Kasumi-1 (cell line): ENCODE measurements around the gene BIN2.

Experiments used
- DNase-seq, 2 experiments: peaks; one replicate each; lab custom pipeline; 2025; lab: John Stamatoyannopoulos, UW

BIN2 gene

DNA sequence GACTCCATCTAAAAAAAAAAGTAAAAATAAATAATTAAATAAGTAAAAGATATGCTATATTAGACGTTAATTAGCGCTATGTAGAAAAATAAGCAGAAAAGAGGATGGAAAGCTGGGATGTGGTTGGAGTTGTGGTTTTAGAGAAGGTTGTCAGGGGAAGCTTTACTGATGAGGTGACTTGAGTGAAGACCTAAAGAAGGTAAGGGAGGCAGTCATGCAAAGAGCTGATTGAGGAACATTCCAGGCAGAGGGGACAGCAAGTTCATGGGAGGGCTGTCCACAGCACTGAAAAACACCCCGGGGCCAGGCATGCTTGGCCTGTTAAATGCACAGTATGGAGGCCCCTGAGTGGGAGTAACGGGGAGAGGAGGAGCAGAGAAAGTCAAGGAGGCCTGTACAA, 69.4 kb downstream of the BIN2 start:
- DNase-seq: no peak

DNA sequence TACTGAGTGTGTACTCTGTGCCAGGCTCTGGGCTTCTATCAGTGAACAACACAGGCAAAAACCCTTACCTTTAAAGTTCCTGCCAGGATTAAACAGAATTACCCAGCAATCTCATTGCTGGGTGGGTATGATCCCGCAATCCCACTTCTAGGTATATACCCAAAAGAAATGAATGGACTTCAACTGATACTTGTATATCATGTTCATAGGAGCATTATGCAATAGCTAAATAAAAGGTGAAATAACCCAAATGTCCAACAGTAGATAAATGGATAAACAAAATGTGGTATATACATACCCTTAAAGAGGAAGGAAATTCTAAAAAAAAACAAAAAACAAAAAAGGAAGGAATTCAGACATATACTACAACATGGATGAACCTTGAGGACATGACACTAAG, 70.7 kb downstream of the BIN2 start:
- DNase-seq: no peak

GRCh38 chr12:51247523-51248206, 76.3 kb downstream of the BIN2 start:
- DNase-seq: no peak

DNA sequence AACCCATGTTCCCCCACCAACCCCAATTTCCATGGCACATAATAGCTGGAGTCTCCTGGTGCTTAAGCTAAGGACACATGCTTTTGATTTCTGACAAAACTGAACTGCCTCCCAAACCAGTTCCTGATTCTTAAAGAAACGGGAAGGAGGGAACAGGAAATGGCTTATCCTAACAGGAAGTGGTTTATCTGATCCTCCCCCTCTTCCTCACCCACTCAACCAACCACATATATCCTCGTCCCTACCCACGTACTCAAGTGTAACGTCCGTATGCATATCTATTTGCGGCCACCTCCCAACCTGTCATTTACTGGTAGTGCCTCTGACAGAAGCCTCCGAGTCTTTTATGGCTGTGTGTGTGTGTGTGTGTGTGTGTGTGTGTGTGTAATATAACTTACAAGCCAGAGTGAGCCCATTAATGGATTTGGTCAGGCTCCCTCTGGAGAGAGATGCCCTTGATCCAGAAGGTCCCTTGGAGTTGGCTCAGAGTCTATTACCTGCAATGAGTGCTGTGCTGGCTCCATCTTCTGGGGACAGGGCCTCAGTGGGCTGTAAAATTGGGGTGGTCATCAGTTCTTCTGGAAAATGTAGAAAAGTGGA, 77.6 kb downstream of the BIN2 start:
- peak; percentile 94 for DNase-seq

DNA sequence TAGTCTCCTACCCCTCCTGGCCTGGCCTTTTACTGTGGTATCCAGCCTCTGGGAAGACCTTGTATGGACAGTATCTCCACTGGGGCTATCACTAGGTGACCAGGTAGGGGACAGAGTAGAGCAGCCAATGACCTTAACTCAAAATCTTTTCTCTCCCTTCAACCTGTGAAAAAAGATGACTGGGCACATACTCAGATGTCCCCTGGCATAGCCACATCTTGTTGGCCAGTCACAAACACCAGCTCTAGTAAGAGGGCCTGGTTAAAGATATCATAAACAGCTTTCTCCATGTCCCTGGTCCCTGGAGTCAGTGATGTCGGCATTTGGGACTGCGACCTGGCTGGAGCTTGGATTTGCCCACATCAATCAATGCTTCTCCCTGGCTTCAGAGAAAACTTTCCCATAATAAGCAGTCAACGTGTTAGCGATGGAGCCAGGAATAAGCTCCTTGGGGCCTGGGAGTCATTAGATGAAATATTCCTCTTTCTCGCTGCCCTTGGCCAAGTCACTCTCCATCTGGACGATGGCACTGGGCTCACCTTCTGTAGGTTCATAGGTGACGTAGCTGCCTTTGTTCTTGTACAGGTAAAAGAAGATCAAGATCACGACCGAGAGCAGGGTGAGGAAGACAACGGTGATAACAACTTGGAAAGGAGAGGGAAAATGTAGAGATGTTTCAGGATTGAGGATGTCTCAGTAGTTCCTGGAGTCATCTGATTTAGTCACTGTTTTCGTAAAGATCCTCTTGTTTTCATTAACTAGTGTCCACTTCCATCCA, 78.3 kb downstream of the BIN2 start:
- no peak for DNase-seq

DNA sequence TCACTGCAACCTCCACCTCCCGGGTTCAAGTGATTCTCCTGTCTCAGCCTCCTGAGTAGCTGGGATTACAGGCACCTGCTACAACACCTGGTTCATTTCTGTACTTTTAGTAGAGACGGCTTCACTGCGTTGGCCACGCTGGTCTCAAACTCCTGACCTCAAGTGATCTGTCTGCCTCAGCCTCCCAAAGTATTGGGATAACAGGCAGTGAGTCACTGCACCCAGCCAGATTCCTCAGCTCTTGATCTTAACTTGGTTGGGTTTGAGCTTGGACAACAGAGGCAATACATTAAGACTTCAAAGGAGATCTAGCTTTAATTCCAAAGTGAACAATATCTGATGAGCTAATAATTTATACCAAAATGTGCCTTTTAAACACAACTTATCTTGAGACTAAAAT, 79.7 kb downstream of the BIN2 start:
- DNase-seq: no peak

DNA sequence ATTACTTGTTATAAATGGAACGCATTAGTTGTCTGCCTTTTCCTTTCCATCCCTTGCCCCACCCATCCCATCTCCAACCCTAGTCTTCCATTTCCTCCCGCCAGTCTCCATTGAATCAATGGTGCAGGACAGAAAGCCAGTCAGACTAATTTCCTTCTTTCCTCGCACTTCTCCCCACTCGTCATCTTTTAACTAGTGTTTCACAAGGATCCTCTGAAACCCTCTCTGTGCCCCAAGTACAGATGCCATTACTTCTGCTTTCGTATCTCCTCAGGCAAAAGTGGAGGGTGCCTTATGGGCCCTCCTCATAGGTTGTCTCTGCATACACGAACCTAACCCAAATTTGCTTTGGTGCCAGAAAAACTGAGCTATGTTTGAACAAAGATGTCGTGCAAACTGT, 81.1 kb downstream of the BIN2 start:
- DNase-seq: peak; percentile 54 to 67

- peak; percentile 51 to 55 for DNase-seq
These were observed 81.9 kb downstream of the BIN2 start for GRCh38 chr12:51242120-51242519.

DNA sequence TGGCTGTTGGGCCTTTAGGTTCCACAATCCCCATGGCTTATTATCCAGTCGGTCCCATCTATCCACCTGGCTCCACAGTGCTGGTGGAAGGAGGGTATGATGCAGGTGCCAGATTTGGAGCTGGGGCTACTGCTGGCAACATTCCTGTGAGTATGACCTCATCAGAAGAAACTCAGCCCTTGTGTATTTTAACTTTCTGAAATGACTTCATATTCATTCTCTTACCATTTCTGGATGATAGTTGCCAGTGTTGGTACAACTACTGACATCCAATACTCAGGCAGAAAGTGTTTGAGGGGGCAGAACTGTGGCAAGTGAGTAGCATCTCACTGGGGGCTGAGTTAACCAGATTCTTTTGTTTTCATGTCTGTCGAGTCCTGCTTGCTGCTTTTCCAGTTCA, 83.0 kb downstream of the BIN2 start:
- no peak for DNase-seq

DNA sequence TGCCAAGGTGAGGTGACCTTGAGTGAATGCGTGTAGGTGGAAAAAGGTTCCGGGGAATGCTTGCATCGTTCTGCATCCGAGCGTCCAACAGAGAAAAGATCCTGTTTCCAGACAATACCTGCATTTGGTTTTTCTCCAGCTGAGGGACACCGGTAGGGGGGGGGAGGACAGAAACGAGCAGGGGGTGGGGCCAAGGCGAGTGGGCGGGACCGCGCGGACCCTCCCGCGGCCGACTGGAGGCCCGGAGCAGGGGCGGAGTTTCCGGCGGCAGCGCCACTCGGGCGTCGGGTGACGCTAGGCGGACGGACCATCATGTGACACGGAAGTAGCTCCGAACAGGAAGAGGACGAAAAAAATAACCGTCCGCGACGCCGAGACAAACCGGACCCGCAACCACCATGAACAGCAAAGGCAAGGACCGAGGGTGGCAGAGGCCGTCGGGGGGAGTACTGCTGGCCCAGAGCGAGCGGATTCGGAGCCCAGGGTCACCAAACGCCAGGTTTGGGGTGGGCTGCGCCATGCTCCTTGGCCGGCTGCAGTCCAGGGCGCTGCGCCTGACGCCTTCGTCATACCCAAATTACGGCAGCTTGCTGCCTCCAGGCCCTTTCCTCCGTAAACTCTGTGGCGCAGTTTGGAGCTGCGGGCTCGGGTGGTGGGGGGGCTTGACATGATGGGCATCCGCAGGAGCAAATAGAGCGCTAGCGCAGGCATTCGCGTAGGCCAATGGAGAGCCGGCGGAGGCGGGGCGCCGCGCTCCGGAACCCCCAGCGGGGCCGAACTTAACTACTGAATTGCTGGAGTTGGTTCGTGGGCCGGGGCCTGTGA, 85.3 kb downstream of the BIN2 start, which contains the start of gene DAZAP2:
Gene DAZAP2 (plus strand): TSS at position 317 of the 825 bp plus-strand sequence. CDS start 82 bp downstream, at position 399.
- peak; percentile 90 for DNase-seq

DNA sequence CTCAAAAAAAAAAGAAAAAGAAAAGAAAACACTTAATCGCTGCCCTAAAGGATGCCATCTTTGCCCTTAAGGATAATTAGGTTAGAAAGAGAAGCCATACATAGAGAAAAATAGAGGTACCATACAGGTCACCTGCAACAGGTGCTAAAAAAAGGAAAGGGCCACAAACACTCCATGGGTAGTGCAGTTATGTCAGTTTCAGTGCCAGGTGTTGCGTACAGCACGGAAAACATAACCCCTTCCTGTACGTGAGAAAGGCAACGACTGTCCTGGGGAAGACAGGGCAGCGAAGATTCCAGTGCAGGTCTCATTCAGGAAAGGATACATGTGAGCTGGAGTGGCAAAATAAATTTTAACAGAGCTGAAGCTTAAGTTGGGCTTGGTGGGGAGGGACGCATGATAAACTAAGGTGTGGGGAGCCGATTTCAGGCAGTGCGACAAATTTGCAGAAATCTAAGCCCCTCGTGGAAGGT, 85.9 kb downstream of the BIN2 start:
- DNase-seq: no peak

DNA sequence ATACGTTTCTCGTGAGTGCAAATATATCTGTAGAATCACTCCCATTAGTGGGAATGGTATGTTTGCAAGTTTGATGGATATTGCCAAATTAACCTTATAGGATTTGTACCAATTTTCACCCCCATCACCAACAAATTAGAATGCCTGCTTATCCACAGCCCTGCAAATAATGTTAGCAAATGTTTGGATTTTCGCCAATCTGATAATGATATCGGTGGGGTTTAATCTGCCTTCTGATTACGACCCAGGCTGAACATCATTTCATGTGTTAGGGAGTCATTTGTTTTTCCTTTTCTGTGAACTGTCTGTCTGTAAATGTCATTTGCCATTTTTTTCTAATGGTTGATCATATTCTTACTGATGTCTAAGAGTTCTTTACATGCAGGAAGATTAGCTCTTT, 89.4 kb downstream of the BIN2 start:
- no peak for DNase-seq

- DNase-seq: no peak
These were observed 91.3 kb downstream of the BIN2 start for GRCh38 chr12:51232642-51233041.
